ENCODE results near the gene GHR.

DNA sequence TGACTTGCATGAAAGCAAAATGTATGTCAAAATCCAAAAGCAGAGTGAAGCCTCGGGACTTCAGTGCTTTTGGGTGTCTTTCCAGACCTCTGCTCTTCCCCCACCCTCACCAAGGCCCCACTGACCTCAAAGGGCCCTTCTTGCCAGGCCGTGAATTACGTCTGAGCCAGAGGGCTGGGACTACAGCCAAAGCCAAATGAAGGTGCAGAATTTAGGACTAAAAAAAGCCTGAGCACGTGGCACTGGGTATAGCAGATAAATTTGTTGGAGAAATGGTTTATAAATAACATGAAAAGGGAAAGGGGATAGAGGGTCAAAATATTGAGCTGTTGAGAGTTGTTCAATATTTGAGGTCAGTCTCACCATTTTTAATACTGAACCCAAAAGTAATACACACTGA lies 163.4 kb downstream of the GHR start:
- TF ChIP-seq, protein P1, sequence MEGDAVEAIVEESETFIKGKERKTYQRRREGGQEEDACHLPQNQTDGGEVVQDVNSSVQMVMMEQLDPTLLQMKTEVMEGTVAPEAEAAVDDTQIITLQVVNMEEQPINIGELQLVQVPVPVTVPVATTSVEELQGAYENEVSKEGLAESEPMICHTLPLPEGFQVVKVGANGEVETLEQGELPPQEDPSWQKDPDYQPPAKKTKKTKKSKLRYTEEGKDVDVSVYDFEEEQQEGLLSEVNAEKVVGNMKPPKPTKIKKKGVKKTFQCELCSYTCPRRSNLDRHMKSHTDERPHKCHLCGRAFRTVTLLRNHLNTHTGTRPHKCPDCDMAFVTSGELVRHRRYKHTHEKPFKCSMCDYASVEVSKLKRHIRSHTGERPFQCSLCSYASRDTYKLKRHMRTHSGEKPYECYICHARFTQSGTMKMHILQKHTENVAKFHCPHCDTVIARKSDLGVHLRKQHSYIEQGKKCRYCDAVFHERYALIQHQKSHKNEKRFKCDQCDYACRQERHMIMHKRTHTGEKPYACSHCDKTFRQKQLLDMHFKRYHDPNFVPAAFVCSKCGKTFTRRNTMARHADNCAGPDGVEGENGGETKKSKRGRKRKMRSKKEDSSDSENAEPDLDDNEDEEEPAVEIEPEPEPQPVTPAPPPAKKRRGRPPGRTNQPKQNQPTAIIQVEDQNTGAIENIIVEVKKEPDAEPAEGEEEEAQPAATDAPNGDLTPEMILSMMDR (IDR thresholded peaks at IDR 0.05 in 4 of 5, conservative IDR thresholded peaks at IDR 0.05 in 1 of 5): no peak
- TF ChIP-seq POLR2A (IDR thresholded peaks at IDR 0.05): no peak
